Fibroblast of lung (primary cell): ENCODE results near the gene RRBP1.

Experiments
- CTCF ChIP-seq, 2 donors: IDR thresholded peaks in 1 of 2; conservative IDR thresholded peaks in 1 of 2; 1 replicate in 1 of 2; 2 replicates in 1 of 2; pipeline ENCODE4 v1.5.1; 2011 to 2012; ENCODE audit warnings: low read length in 2 of 2, control low read depth in 1 of 2, inconsistent platforms in 1 of 2, low read depth in 1 of 2, mild to moderate bottlenecking in 1 of 2
- EZH2 ChIP-seq: IDR thresholded peaks from 2 replicates; pipeline ENCODE4 v1.5.1; 2012; ENCODE audit warnings: low read length, control low read depth, mild to moderate bottlenecking; ENCODE audit errors: missing control alignments

- TF ChIP-seq CTCF (conservative IDR thresholded peaks at IDR 0.05 in 1 of 2, IDR thresholded peaks at IDR 0.05 in 1 of 2; ENCODE audit: low read depth in 1 of 2, low read length in 2 of 2): no peak
- no peak for TF ChIP-seq EZH2
Measured at GRCh38 chr20:17666481-17666880, 15.6 kb downstream of the RRBP1 start.
